Astrocyte (in vitro differentiated cells and primary cell): ENCODE results near the gene HNRNPU.

Experiments used
- CTCF ChIP-seq: IDR thresholded peaks from 2 replicates; pipeline ENCODE4 v1.5.1; 2011; ENCODE audit warnings: low read depth, mild to moderate bottlenecking, inconsistent platforms, low read length, moderate library complexity; ENCODE audit not compliant: insufficient read depth
- EZH2 ChIP-seq: IDR thresholded peaks from 2 replicates; pipeline ENCODE4 v1.6.1; 2012; ENCODE audit warnings: mild to moderate bottlenecking, low read length, inconsistent platforms; ENCODE audit not compliant: insufficient read depth

GRCh38 chr1:244861683-244862082 lies 2.7 kb downstream of the HNRNPU start:
- no peak for TF ChIP-seq CTCF
- TF ChIP-seq EZH2 = no peak
